Kidney epithelial cell (primary cell): ENCODE results near the gene MRPL41. TPM values are rescaled to one million over a fixed set of nuclear protein-coding genes. Genes with fewer than 3 reads are reported as not detected.

Source experiments
- DNase-seq: peaks from one replicate; pipeline ENCODE4 v3.0.0-alpha.2; 2010; ENCODE audit warnings: low read depth
- H3K27me3 ChIP-seq: 2 replicates; pipeline ENCODE4 v1.6.0; 2011; ENCODE audit warnings: low read length; ENCODE audit not compliant: control insufficient read depth, insufficient read depth
- H3K36me3 ChIP-seq: 2 replicates; pipeline ENCODE4 v1.5.1; 2011; ENCODE audit warnings: low read length; ENCODE audit not compliant: control insufficient read depth, insufficient read depth
- H3K4me3 ChIP-seq: 2 replicates; pipeline ENCODE4 v1.5.1; 2011; ENCODE audit warnings: low read depth, mild to moderate bottlenecking, control low read depth, low read length
- CTCF ChIP-seq: IDR thresholded peaks from 2 replicates; pipeline ENCODE4 v1.5.1; 2011; ENCODE audit warnings: mild to moderate bottlenecking, moderate library complexity, low read length, control low read depth, inconsistent platforms; ENCODE audit not compliant: insufficient read depth, poor library complexity, severe bottlenecking
- total RNA-seq: library from RNA; depleted of rRNA; stranded (reverse); fragments of >200 nt; gene quantifications from 2 replicates; pipeline ENCODE4 v1.2.3, GENCODE V29; 2015

MRPL41 gene
- total RNA-seq, 1 donor from 2014 or later = 77.9 TPM

GRCh38 chr9:137582286-137582860 lies 30.7 kb downstream of the MRPL41 start:
- Histone ChIP-seq H3K36me3 (no peaks in the 10 kb centered on the region), H3K4me3 (no peak overlapping the region), H3K27me3 (no peaks in the 10 kb centered on the region)
- TF ChIP-seq CTCF = peak; percentile 34
- no peak for DNase-seq

DNA sequence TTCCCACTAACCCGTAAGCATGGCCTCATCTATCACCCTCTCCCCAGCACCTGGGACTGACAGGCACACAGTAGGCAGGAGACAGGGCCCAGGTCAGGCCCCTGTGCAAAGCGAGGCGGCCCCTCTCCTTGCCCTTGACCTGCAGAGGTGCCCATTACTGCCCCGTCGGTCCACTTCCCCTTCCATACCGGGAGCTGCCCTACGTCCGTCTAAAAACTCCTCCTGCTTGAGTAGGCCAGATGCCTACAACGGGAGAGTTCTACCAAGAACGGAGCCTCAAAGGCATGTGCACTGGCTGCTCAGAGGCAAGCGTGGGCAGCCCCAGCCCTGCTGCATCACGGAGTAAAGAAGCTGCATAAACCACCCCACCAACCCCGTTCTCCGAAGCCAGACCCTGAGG lies 31.7 kb downstream of the MRPL41 start:
- no peak for DNase-seq
- no peak overlapping the region for H3K4me3 ChIP-seq
- H3K36me3 ChIP-seq = no peaks in the 10 kb centered on the region
- no peaks in the 10 kb centered on the region for H3K27me3 ChIP-seq
- TF ChIP-seq CTCF = no peak

DNA sequence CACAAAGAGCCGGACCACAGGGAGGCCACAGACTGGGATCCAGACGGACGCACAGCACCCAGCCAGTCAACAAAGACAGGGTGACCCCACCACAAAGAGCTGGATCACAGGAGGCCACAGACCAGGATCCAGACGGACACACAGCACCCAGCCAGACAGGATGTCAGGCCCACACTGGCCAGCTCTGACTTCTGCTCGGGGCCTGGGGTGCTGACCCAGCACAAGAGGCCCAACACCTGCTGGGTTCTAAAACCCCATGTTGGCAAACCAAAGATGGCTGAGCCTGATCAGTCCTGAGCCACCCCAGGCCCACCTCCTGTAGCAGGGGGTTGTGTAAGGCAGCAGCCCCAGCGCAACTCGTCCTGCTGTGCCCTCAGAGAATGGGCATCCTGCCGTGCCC lies 32.3 kb downstream of the MRPL41 start:
- DNase-seq = no peak
- TF ChIP-seq CTCF = no peak
- Histone ChIP-seq H3K36me3 (peaks cover 2% of the 10 kb centered on the region), H3K27me3 (no peaks in the 10 kb centered on the region), H3K4me3 (no peak overlapping the region)

DNA sequence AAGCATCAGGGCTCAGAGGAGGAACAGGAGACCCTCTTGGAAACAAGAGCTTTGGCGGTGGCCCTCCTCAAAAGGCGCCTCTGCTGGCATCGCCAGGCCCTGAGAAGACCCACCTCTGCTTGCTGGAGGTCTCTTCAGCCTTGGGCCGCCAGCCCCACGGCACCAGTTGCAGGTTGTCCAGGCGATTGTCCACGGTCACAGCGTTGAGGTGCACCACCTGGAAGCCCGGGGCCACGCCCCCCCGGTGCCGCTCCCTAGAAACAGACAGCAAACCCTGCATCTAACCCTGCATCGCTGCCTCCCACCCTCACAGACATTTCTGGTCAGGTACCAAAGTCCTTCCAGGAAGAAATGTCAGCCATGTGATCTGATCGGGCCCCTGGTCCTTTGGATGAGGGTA lies 35.2 kb downstream of the MRPL41 start:
- Histone ChIP-seq H3K27me3 (no peaks in the 10 kb centered on the region), H3K4me3 (no peak overlapping the region), H3K36me3 (peaks cover 2% of the 10 kb centered on the region)
- TF ChIP-seq CTCF = no peak
- no peak for DNase-seq

GRCh38 chr9:137588311-137588710 lies 36.6 kb downstream of the MRPL41 start:
- Histone ChIP-seq H3K36me3 (peaks cover 2% of the 10 kb centered on the region), H3K4me3 (no peak overlapping the region), H3K27me3 (no peaks in the 10 kb centered on the region)
- DNase-seq = no peak
- TF ChIP-seq CTCF = no peak

DNA sequence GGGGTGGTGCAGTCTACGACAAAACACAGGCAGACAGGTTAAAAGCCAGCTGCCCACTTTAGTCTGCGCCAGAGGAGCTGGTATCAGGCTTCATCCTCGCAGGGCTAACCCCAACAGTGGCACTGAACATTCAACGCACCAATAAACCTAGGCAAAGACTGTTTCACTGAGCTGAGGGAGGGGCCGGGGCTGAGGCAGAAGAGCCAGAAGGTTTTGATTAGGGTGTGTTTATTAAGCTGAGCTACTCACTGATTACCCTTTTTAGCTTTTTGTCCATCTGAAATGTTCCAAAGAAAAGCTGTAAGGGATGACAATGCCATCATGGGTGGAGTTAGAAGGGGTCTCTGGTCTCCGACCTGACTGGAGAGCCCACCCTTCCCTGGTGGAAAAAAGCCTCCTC lies 37.2 kb downstream of the MRPL41 start:
- peaks cover 2% of the 10 kb centered on the region for H3K36me3 ChIP-seq
- H3K27me3 ChIP-seq = no peaks in the 10 kb centered on the region
- DNase-seq = no peak
- TF ChIP-seq CTCF = no peak
- peak overlapping the region; percentile 59 for H3K4me3 ChIP-seq
